Retinal pigment epithelial cell (primary cell): ENCODE measurements around the gene LDLRAD3.

ENCODE experiments used
- DNase-seq: peaks from one replicate; pipeline ENCODE4 v3.0.0-alpha.2; 2010; ENCODE audit warnings: low read depth
- H3K4me3 ChIP-seq: 2 replicates; pipeline ENCODE4 v1.5.1; 2011; ENCODE audit warnings: mild to moderate bottlenecking, low read length, control low read depth, moderate library complexity
- TF ChIP-seq, protein P1 (sequence below): conservative IDR thresholded peaks from 2 replicates; pipeline ENCODE4 v1.5.1; 2011; ENCODE audit warnings: low read depth, low read length, control low read depth, inconsistent platforms

The LDLRAD3 gene

GRCh38 chr11:36015799-36016198, 71.9 kb downstream of the LDLRAD3 start:
- no peak overlapping the region for H3K4me3 ChIP-seq
- TF ChIP-seq, protein P1, sequence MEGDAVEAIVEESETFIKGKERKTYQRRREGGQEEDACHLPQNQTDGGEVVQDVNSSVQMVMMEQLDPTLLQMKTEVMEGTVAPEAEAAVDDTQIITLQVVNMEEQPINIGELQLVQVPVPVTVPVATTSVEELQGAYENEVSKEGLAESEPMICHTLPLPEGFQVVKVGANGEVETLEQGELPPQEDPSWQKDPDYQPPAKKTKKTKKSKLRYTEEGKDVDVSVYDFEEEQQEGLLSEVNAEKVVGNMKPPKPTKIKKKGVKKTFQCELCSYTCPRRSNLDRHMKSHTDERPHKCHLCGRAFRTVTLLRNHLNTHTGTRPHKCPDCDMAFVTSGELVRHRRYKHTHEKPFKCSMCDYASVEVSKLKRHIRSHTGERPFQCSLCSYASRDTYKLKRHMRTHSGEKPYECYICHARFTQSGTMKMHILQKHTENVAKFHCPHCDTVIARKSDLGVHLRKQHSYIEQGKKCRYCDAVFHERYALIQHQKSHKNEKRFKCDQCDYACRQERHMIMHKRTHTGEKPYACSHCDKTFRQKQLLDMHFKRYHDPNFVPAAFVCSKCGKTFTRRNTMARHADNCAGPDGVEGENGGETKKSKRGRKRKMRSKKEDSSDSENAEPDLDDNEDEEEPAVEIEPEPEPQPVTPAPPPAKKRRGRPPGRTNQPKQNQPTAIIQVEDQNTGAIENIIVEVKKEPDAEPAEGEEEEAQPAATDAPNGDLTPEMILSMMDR = no peak
- no peak for DNase-seq

GRCh38 chr11:36016263-36016662, 72.4 kb downstream of the LDLRAD3 start:
- no peak overlapping the region for H3K4me3 ChIP-seq
- DNase-seq = no peak
- TF ChIP-seq, protein P1 = no peak

DNA sequence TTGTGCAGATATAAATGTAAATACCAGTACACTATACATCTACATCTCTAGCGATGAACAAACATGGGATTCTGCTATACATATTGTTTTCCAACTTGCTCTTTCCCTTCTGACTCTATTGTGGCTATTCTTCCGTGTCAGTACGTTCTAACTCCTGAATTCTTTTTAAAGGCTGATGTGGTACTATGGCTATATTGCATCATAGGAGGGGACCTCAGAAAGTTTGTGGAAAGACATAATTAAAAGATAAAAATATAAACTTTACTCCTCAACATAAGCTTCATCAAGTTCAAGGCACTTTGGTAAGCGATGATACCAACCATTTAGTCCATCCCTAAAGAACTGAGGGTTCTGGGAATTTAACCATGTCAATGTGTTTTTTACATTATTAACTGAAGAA, 72.8 kb downstream of the LDLRAD3 start:
- TF ChIP-seq, protein P1 = no peak
- no peak overlapping the region for H3K4me3 ChIP-seq
- no peak for DNase-seq

DNA sequence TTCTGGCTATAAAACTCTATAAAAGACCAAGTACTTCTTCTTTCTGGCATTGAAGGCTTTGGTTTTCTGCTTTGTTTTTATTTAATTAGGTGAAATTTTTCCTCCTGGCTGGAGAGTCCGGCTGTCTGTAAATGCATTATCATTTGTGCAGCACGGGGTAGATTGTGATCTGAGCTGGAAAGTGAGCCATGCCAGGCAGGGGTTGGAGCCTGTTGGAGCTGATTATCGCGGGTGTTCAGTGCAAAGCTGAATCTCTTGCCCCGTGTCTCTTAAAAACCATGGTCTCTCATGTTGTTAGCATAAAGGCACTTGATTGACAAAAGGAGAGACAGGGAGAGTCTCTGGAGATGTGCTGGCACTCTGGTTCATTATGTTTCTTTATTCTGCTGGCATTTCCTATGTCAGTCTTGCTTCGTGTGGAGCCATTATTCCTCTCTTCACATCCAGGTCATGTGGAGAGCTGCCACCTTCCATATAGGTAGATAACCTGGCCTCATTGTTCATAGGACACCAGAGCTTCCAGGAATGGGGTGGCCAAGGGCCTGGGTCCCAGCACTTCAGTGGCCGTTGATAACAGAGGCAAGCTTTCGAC, 75.2 kb downstream of the LDLRAD3 start:
- no peak overlapping the region for H3K4me3 ChIP-seq
- TF ChIP-seq, protein P1 = no peak
- no peak for DNase-seq

GRCh38 chr11:36019722-36020121, 75.9 kb downstream of the LDLRAD3 start:
- TF ChIP-seq, protein P1 = no peak
- DNase-seq = no peak
- H3K4me3 ChIP-seq = no peak overlapping the region

DNA sequence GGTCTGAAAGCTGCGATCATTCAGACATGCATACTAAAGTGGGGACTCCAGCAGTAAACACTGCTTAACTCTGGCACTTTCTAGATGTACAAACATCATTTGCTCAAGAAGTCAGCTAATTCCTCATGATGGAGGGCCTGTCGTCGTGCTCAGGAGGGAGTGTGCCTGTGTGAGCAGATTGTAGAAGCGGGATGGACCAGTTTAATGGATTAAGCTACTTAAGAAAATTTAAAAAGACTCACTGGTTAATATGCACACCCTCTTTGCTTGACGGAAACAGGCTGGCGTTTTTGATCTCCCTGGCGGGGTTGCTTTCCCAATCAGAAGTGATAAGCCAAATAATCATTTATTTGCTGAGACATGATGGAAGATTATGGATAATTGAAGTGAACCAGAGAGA, 79.0 kb downstream of the LDLRAD3 start:
- TF ChIP-seq, protein P1 = no peak

GRCh38 chr11:36023922-36024321, 80.1 kb downstream of the LDLRAD3 start:
- no peak for DNase-seq
- TF ChIP-seq, protein P1 = no peak
- H3K4me3 ChIP-seq = no peak overlapping the region

More for the DNA sequence above, 79.0 kb downstream of the LDLRAD3 start:
- H3K4me3 ChIP-seq = no peak overlapping the region
- DNase-seq = no peak
